Hepatocyte (in vitro differentiated cells): ENCODE results near the gene GRB14. TPM values are rescaled to one million over a fixed set of nuclear protein-coding genes. Genes with fewer than 3 reads are reported as not detected.

Experiments
- DNase-seq: peaks from one replicate; pipeline ENCODE4 v3.0.0-alpha.2; 2016; ENCODE audit warnings: low spot score
- H2AFZ ChIP-seq: fragments of 200-600 bp; sonication (generic); 2 replicates; pipeline ENCODE4 v1.6.0; 2016; ENCODE audit warnings: antibody characterized with exemption, mild to moderate bottlenecking
- H3K27ac ChIP-seq: fragments of 200-600 bp; sonication (generic); 2 replicates; pipeline ENCODE4 v1.5.1; 2016; ENCODE audit warnings: mild to moderate bottlenecking
- H3K27me3 ChIP-seq: fragments of 200-600 bp; sonication (generic); 2 replicates; pipeline ENCODE4 v1.6.1; 2016
- H3K36me3 ChIP-seq: fragments of 200-600 bp; sonication (generic); replicated peaks from 2 replicates; pipeline ENCODE4 v1.5.1; 2016; ENCODE audit warnings: low read depth; ENCODE audit not compliant: insufficient read depth
- H3K4me1 ChIP-seq: fragments of 200-600 bp; sonication (generic); 2 replicates; pipeline ENCODE4 v1.5.1; 2016; ENCODE audit warnings: mild to moderate bottlenecking, moderate library complexity; ENCODE audit not compliant: insufficient read depth
- H3K4me2 ChIP-seq: fragments of 200-600 bp; sonication (generic); 2 replicates; pipeline ENCODE4 v1.6.0; 2016
- H3K4me3 ChIP-seq: fragments of 200-600 bp; sonication (generic); 2 replicates; pipeline ENCODE4 v1.5.1; 2016; ENCODE audit warnings: mild to moderate bottlenecking
- H3K79me2 ChIP-seq: fragments of 200-600 bp; sonication (generic); 2 replicates; pipeline ENCODE4 v1.6.0; 2017; ENCODE audit warnings: mild to moderate bottlenecking
- H3K9me2 ChIP-seq: fragments of 200-600 bp; sonication (generic); replicated peaks from 2 replicates; pipeline ENCODE4 v1.6.0; 2017; ENCODE audit warnings: mild to moderate bottlenecking; ENCODE audit not compliant: insufficient read depth
- H3K9me3 ChIP-seq: fragments of 200-600 bp; sonication (generic); 2 replicates; pipeline ENCODE4 v1.5.1; 2016; ENCODE audit warnings: low read depth, mild to moderate bottlenecking
- H4K20me1 ChIP-seq: fragments of 200-600 bp; sonication (generic); 2 replicates; pipeline ENCODE4 v1.6.0; 2016; ENCODE audit warnings: mild to moderate bottlenecking; ENCODE audit not compliant: insufficient read depth, poor library complexity, severe bottlenecking
- CTCF ChIP-seq: fragments of 200-600 bp; sonication (generic); IDR thresholded peaks from 2 replicates; pipeline ENCODE4 v1.5.1; 2016; ENCODE audit warnings: antibody characterized with exemption, mild to moderate bottlenecking; ENCODE audit not compliant: poor library complexity
- EZH2 ChIP-seq: fragments of 200-600 bp; sonication (generic); IDR thresholded peaks from 2 replicates; pipeline ENCODE4 v1.6.1; 2016; ENCODE audit warnings: antibody characterized with exemption, mild to moderate bottlenecking, borderline replicate concordance
- EZH2phosphoT487 ChIP-seq: fragments of 200-600 bp; sonication (generic); IDR thresholded peaks from one replicate; pipeline ENCODE4 v1.6.1; 2018; ENCODE audit warnings: antibody characterized with exemption, mild to moderate bottlenecking, low read depth, moderate library complexity; ENCODE audit not compliant: unreplicated experiment, severe bottlenecking
- WGBS: methylation state at CpG from one replicate; pipeline ENCODE4 v1.1.6; 2016; ENCODE audit warnings: low lambda C conversion rate; ENCODE audit errors: missing lambda C conversion rate; 5-methylcytosine and 5-hydroxymethylcytosine counted together
- polyA plus RNA-seq: library from polyadenylated mRNA; unstranded; fragments of >200 nt; fragmentation: Nextera tagmentation; extraction: Ambion mirVana; gene quantifications from 2 replicates; pipeline ENCODE4 v1.2.1, GENCODE V29; 2016
- total RNA-seq: library from RNA; depleted of rRNA; stranded (reverse); fragments of >200 nt; gene quantifications from 2 replicates; pipeline ENCODE4 v1.2.3, GENCODE V29; 2014

Gene GRB14
- total and polyA plus RNA-seq, 2 experiments from 2014 or later, result 4.2 to 4.5 TPM

GRCh38 chr2:164621764-164622105 is 453 bp upstream of the GRB14 start:
- Histone ChIP-seq H3K79me2 (no peaks in the 10 kb centered on the region), H4K20me1 (no peaks in the 10 kb centered on the region), H3K4me1 (no peaks in the 10 kb centered on the region), H3K27ac (no peak overlapping the region), H3K9me2 (no peaks in the 10 kb centered on the region), H2AFZ (peak overlapping the region; percentile 75), H3K4me3 (peak overlapping the region; percentile 33), H3K27me3 (peaks cover 6% of the 10 kb centered on the region), H3K4me2 (peak overlapping the region; percentile 92), H3K36me3 (no peaks in the 10 kb centered on the region), H3K9me3 (no peaks in the 10 kb centered on the region)
- DNase-seq, result no peak
- WGBS, result 2% methylated on average over 13 of the region's 13 CpGs
- TF ChIP-seq EZH2, result no peak
- TF ChIP-seq EZH2phosphoT487, result no peak
- no peak for TF ChIP-seq CTCF

GRCh38 chr2:164620457-164620856 is 825 bp downstream of the GRB14 start:
- WGBS, result 10% methylated on average over 7 of the region's 7 CpGs
- Histone ChIP-seq H3K9me3 (no peaks in the 10 kb centered on the region), H3K4me1 (no peaks in the 10 kb centered on the region), H3K9me2 (no peaks in the 10 kb centered on the region), H2AFZ (peak overlapping the region; percentile 75), H3K36me3 (no peaks in the 10 kb centered on the region), H3K4me2 (peak overlapping the region; percentile 92), H3K79me2 (no peaks in the 10 kb centered on the region), H3K27ac (no peak overlapping the region), H3K4me3 (peak overlapping the region; percentile 33), H4K20me1 (no peaks in the 10 kb centered on the region), H3K27me3 (peaks cover 6% of the 10 kb centered on the region)
- DNase-seq, result no peak
- TF ChIP-seq CTCF (no peak), EZH2 (no peak), EZH2phosphoT487 (no peak)

- WGBS, result 81% methylated on average over 2 of the region's 2 CpGs
- H3K9me3 ChIP-seq, result no peaks in the 10 kb centered on the region
- peaks cover 4% of the 10 kb centered on the region for H3K27me3 ChIP-seq
- H2AFZ ChIP-seq, result no peak overlapping the region
- H4K20me1 ChIP-seq, result no peaks in the 10 kb centered on the region
- H3K9me2 ChIP-seq, result no peaks in the 10 kb centered on the region
- H3K4me3 ChIP-seq, result no peak overlapping the region
- H3K36me3 ChIP-seq, result no peaks in the 10 kb centered on the region
- DNase-seq, result no peak
- no peak overlapping the region for H3K27ac ChIP-seq
- no peak for TF ChIP-seq CTCF
- TF ChIP-seq EZH2, result no peak
- no peak for TF ChIP-seq EZH2phosphoT487
- no peak overlapping the region for H3K4me2 ChIP-seq
- H3K79me2 ChIP-seq, result no peaks in the 10 kb centered on the region
- no peaks in the 10 kb centered on the region for H3K4me1 ChIP-seq
Measured at GRCh38 chr2:164617466-164617865, 3.8 kb downstream of the GRB14 start.
